Fibroblast of lung (primary cell): ENCODE data around the gene KRT80.

Experiments
- CTCF ChIP-seq, 2 donors: IDR thresholded peaks in 1 of 2; conservative IDR thresholded peaks in 1 of 2; 1 replicate in 1 of 2; 2 replicates in 1 of 2; pipeline ENCODE4 v1.5.1; 2011 to 2012; ENCODE audit warnings: low read length in 2 of 2, control low read depth in 1 of 2, inconsistent platforms in 1 of 2, low read depth in 1 of 2, mild to moderate bottlenecking in 1 of 2
- EZH2 ChIP-seq: IDR thresholded peaks from 2 replicates; pipeline ENCODE4 v1.5.1; 2012; ENCODE audit warnings: low read length, control low read depth, mild to moderate bottlenecking; ENCODE audit errors: missing control alignments

GRCh38 chr12:52220477-52220876 lies 28.7 kb upstream of the KRT80 start:
- TF ChIP-seq CTCF (conservative IDR thresholded peaks at IDR 0.05 in 1 of 2, IDR thresholded peaks at IDR 0.05 in 1 of 2; ENCODE audit: low read depth in 1 of 2, low read length in 2 of 2): no peak
- no peak for TF ChIP-seq EZH2
